ENCODE data around the gene SEC61A1.

DNA sequence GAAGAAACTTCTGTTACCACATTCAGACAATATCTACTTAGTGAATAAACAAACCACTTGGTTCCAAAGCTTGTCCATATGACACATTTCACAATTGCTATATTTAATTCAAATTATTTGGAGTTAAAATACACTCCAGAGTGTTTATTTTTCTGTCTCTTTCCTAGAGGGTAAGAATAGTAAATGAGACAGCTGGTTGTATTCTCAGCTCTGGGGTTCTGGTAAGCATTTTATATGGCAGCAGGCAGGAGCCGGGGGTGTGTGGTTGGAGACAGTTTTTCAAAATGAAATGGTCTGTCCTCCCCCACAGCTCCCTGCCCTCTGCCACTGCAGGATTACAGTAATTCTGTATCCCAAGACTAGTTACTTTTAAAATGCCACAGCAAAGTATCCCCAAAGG is 10.9 kb upstream of the SEC61A1 start:
- TF ChIP-seq, protein P1, sequence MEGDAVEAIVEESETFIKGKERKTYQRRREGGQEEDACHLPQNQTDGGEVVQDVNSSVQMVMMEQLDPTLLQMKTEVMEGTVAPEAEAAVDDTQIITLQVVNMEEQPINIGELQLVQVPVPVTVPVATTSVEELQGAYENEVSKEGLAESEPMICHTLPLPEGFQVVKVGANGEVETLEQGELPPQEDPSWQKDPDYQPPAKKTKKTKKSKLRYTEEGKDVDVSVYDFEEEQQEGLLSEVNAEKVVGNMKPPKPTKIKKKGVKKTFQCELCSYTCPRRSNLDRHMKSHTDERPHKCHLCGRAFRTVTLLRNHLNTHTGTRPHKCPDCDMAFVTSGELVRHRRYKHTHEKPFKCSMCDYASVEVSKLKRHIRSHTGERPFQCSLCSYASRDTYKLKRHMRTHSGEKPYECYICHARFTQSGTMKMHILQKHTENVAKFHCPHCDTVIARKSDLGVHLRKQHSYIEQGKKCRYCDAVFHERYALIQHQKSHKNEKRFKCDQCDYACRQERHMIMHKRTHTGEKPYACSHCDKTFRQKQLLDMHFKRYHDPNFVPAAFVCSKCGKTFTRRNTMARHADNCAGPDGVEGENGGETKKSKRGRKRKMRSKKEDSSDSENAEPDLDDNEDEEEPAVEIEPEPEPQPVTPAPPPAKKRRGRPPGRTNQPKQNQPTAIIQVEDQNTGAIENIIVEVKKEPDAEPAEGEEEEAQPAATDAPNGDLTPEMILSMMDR (IDR thresholded peaks at IDR 0.05): no peak
- TF ChIP-seq POLR2A (IDR thresholded peaks at IDR 0.05) (no peak), EP300 (IDR thresholded peaks at IDR 0.05) (no peak)

Data from ovary (tissue), 3 donors.